Endothelial cell of umbilical vein (primary cell): ENCODE measurements around the gene EID2B. TPM values are rescaled to one million over a fixed set of nuclear protein-coding genes. Genes with fewer than 3 reads are reported as not detected.

ENCODE experiments used
- BruUV-seq: library from RNA; stranded (reverse); fragments of 400-500 nt; replicated peaks from 2 replicates; lab custom pipeline; 2021; lab: Mats Ljungman, UMichigan
- CTCF ChIA-PET: fragments of 300-600, 350-600 bp; sonication (Branson Sonifier 250); formaldehyde crosslinking; loops from one replicate; lab custom pipeline; 2021; ENCODE audit warnings: antibody characterized with exemption, inconsistent platforms; lab: Charles Lee
- POLR2A ChIA-PET: fragments of 300-600, 350-600 bp; sonication (Branson Sonifier 250); formaldehyde crosslinking; loops from one replicate; lab custom pipeline; 2021; ENCODE audit warnings: antibody characterized with exemption, inconsistent platforms; lab: Charles Lee
- DNase-seq: peaks from one replicate; pipeline ENCODE4 v3.0.0-alpha.2; 2011; ENCODE audit warnings: low read depth, low spot score
- FAIRE-seq: peaks from 2 replicates; lab custom pipeline; 2011; peaks lifted over from hg19 to GRCh38; lab: Jason Lieb, UNC
- H2AFZ ChIP-seq: 2 replicates; pipeline ENCODE4 v1.6.0; 2012; ENCODE audit warnings: low read depth, low read length, control low read depth, inconsistent platforms
- H3K27ac ChIP-seq: 2 replicates; pipeline ENCODE4 v1.5.1; 2011; ENCODE audit warnings: low read depth, mild to moderate bottlenecking, control low read depth, low read length, moderate library complexity; ENCODE audit not compliant: insufficient read depth
- H3K27me3 ChIP-seq, 2 experiments: 2 replicates each; pipeline versions ENCODE4 v1.6.0 to v1.6.1; 2011; ENCODE audit warnings: low read length in 2 of 2, mixed read lengths in 1 of 2; ENCODE audit not compliant: control insufficient read depth in 2 of 2, insufficient read depth in 2 of 2
- H3K36me3 ChIP-seq, 2 experiments: 2 replicates in 1 of 2; 3 replicates in 1 of 2; pipeline ENCODE4 v1.5.1; 2011; ENCODE audit warnings: low read length in 2 of 2, mild to moderate bottlenecking in 1 of 2, moderate library complexity in 1 of 2; ENCODE audit not compliant: control insufficient read depth in 2 of 2, insufficient read depth in 2 of 2; ENCODE audit errors: extremely low read depth in 1 of 2
- H3K4me1 ChIP-seq: 3 replicates; pipeline ENCODE4 v1.5.1; 2011; ENCODE audit warnings: mild to moderate bottlenecking, low read length; ENCODE audit not compliant: control insufficient read depth, insufficient read depth; ENCODE audit errors: extremely low read depth
- H3K4me2 ChIP-seq: 2 replicates; pipeline ENCODE4 v1.6.1; 2011; ENCODE audit warnings: low read length, control low read depth, mixed read lengths; ENCODE audit not compliant: insufficient read depth
- H3K4me3 ChIP-seq, 3 experiments: fragments of 200-600 bp in 1 of 3; sonication (generic), shearing (Covaris generic) in 1 of 3; replicated peaks in 1 of 3; 2 replicates each; pipeline ENCODE4 v1.5.1; 2011 to 2016; ENCODE audit warnings: control low read depth in 3 of 3, low read length in 3 of 3, mild to moderate bottlenecking in 2 of 3, inconsistent platforms in 1 of 3, low read depth in 1 of 3, moderate library complexity in 1 of 3; ENCODE audit not compliant: insufficient read depth in 1 of 3
- H3K79me2 ChIP-seq: 2 replicates; pipeline ENCODE4 v1.6.0; 2012; ENCODE audit warnings: low read length, inconsistent platforms; ENCODE audit not compliant: control insufficient read depth, insufficient read depth
- H3K9ac ChIP-seq: replicated peaks from 2 replicates; pipeline ENCODE3; 2011; ENCODE audit warnings: low read length, control low read depth; ENCODE audit not compliant: insufficient read depth; ENCODE audit errors: extremely low read depth
- H3K9me1 ChIP-seq: replicated peaks from 3 replicates; pipeline ENCODE4 v1.6.0; 2011; ENCODE audit warnings: mild to moderate bottlenecking, low read length; ENCODE audit not compliant: control insufficient read depth, insufficient read depth; ENCODE audit errors: extremely low read depth
- H3K9me3 ChIP-seq: replicated peaks from 2 replicates; pipeline ENCODE4 v1.5.1; 2012; ENCODE audit warnings: low read length, inconsistent platforms; ENCODE audit not compliant: control insufficient read depth, insufficient read depth
- H4K20me1 ChIP-seq: replicated peaks from 2 replicates; pipeline ENCODE3; 2011; ENCODE audit warnings: mild to moderate bottlenecking, low read length; ENCODE audit not compliant: control insufficient read depth, insufficient read depth; ENCODE audit errors: extremely low read depth
- CTCF ChIP-seq, 2 donors: IDR thresholded peaks; 1 replicate in 1 of 2; 2 replicates in 1 of 2; pipeline ENCODE4 v1.5.1; 2011; ENCODE audit warnings: low read length in 2 of 2, mild to moderate bottlenecking in 2 of 2, moderate library complexity in 2 of 2, control low read depth in 1 of 2, inconsistent platforms in 1 of 2, low read depth in 1 of 2; ENCODE audit not compliant: insufficient read depth in 1 of 2; ENCODE audit errors: extremely low read depth in 1 of 2
- EZH2 ChIP-seq: IDR thresholded peaks from 2 replicates; pipeline ENCODE4 v1.6.1; 2012; ENCODE audit warnings: borderline replicate concordance, low read depth, mild to moderate bottlenecking, moderate library complexity, low read length, inconsistent platforms; ENCODE audit not compliant: severe bottlenecking
- GATA2 ChIP-seq: IDR thresholded peaks from 2 replicates; pipeline ENCODE4 v1.7.0; 2011; ENCODE audit warnings: low read depth, mild to moderate bottlenecking, moderate library complexity, mixed read lengths, low read length; ENCODE audit not compliant: insufficient read length, insufficient read depth
- MAX ChIP-seq: IDR thresholded peaks from 2 replicates; pipeline ENCODE4 v1.6.1; 2011; ENCODE audit not compliant: insufficient read depth, insufficient read length
- MYC ChIP-seq: IDR thresholded peaks from one replicate; pipeline ENCODE4 v1.6.1; 2011; ENCODE audit warnings: mild to moderate bottlenecking, low read depth, low read length
- POLR2A ChIP-seq: IDR thresholded peaks from 2 replicates; pipeline ENCODE4 v1.6.1; 2012; ENCODE audit warnings: low read depth, mild to moderate bottlenecking, control low read depth, low read length
- dilution Hi-C: fragments of 300-500 bp; cut with MboI; formaldehyde crosslinking; loops from one replicate; pipeline ENCODE4 v1.15.0; 2019; ENCODE audit warnings: low sequenced_read_pairs; ENCODE audit not compliant: extremely low pct_ligation_motif_present
- intact Hi-C: fragments of 100-400 bp; cut with micrococcal nuclease; formaldehyde crosslinking; loops from one replicate; pipeline ENCODE4 v1.10.0; 2022
- polyA plus RNA-seq, 4 experiments: library from polyadenylated mRNA; depleted of rRNA in 3 of 4; stranded (reverse) in 3 of 4; unstranded in 1 of 4; fragments of >200 nt; gene quantifications; 2 replicates each; pipeline versions ENCODE4 v1.2.1 to v1.2.3, GENCODE V29; 2011 to 2012; ENCODE audit warnings: missing spikeins in 1 of 4
- total RNA-seq: library from RNA; stranded (reverse); gene quantifications from 2 replicates; pipeline ENCODE4 v1.2.3, GENCODE V29; 2021

Gene EID2B
- total and polyA plus RNA-seq, 2 donors (not counting 3 experiments of a cell fraction or from before 2014, with no cell fraction given), result 1.7 to 3.9 TPM

- Histone ChIP-seq H2AFZ (no peak overlapping the region), H4K20me1 (no peaks in the 10 kb centered on the region), H3K4me1 (no peaks in the 10 kb centered on the region), H3K9ac (no peak overlapping the region), H3K27ac (no peak overlapping the region), H3K4me3 (no peak overlapping the region), H3K27me3 (peaks cover 2 to 3% of the 10 kb centered on the region in 2 experiments), H3K36me3 (no peaks in the 10 kb centered on the region), H3K9me3 (no peaks in the 10 kb centered on the region), H3K4me2 (no peak overlapping the region), H3K9me1 (no peaks in the 10 kb centered on the region), H3K79me2 (no peaks in the 10 kb centered on the region)
- ChIA-PET POLR2A (no interaction called here), CTCF (no interaction called here)
- intact Hi-C loops (no loop called here), dilution Hi-C loops (no loop called here)
- no peak for TF ChIP-seq GATA2
- no peak for TF ChIP-seq MYC
- no peak for TF ChIP-seq MAX
- no peak for TF ChIP-seq POLR2A
- TF ChIP-seq CTCF (IDR thresholded peaks at IDR 0.05; ENCODE audit: extremely low read depth in 1 of 2, insufficient read depth in 1 of 2, low read depth in 1 of 2, low read length in 2 of 2), result no peak
- no peak for TF ChIP-seq EZH2
- no TSS peak for BruUV-seq
- FAIRE-seq, result no peak
- no peak for DNase-seq
Measured at GRCh38 chr19:39558624-39559117, 26.0 kb upstream of the EID2B start.
